Activated T-cell treated with anti-CD3 and anti-CD28 coated beads, Interleukin-2, amount 50 U/mL, for 72 hours (primary cell): ENCODE data around the gene F2. TPM values are rescaled to one million over a fixed set of nuclear protein-coding genes. Genes with fewer than 3 reads are reported as not detected.

Experiments used
- ATAC-seq, 2 donors: fragments of 150-1000 bp; cut with Tn5 transposase; replicated peaks in 1 of 2; 2 replicates each; pipeline ENCODE4 v1.10.0; 2021; ENCODE audit warnings: moderate library complexity in 2 of 2, mild to moderate bottlenecking in 1 of 2
- DNase-seq, 2 donors: peaks; one replicate each; pipeline ENCODE4 v3.0.0; 2021 to 2022; ENCODE audit warnings: mixed read lengths in 1 of 2
- H3K27ac Mint-ChIP-seq: one replicate; pipeline ENCODE4 v1.8.0; 2022; ENCODE audit warnings: mild to moderate bottlenecking, moderate library complexity, mixed read lengths
- H3K27me3 Mint-ChIP-seq: one replicate; pipeline ENCODE4 v1.8.0; 2022; ENCODE audit warnings: low read depth, mixed read lengths
- H3K36me3 Mint-ChIP-seq, 2 donors: one replicate each; pipeline ENCODE4 v1.8.0; 2022; ENCODE audit warnings: mixed read lengths in 2 of 2, mild to moderate bottlenecking in 1 of 2; ENCODE audit not compliant: insufficient read depth in 2 of 2
- H3K4me1 Mint-ChIP-seq: one replicate; pipeline ENCODE4 v1.8.0; 2022; ENCODE audit warnings: low read depth, mixed read lengths
- H3K4me3 Mint-ChIP-seq, 2 donors: one replicate each; pipeline ENCODE4 v1.8.0; 2022; ENCODE audit warnings: mild to moderate bottlenecking in 2 of 2, mixed read lengths in 2 of 2, moderate library complexity in 2 of 2
- H3K9me3 Mint-ChIP-seq, 2 donors: one replicate each; pipeline ENCODE4 v1.8.0; 2022; ENCODE audit warnings: mixed read lengths in 2 of 2
- total RNA-seq, 2 donors: library from RNA; stranded (reverse); gene quantifications; one replicate each; pipeline ENCODE4 v1.2.3, GENCODE V29; 2022

The F2 gene
- total RNA-seq, 2 donors from 2014 or later: not detected

- Mint-ChIP-seq H3K27me3 (no peaks in the 10 kb centered on the region), H3K27ac (no peak overlapping the region), H3K4me1 (no peaks in the 10 kb centered on the region), H3K4me3 (no peak overlapping the region), H3K36me3 (no peaks in the 10 kb centered on the region), H3K9me3 (no peaks in the 10 kb centered on the region)
- ATAC-seq (peak in 1 of 2 donors; percentile 19), DNase-seq (no peak)
These were observed 9.1 kb downstream of the F2 start for GRCh38 chr11:46727952-46728658.

GRCh38 chr11:46728659-46729040, 9.6 kb downstream of the F2 start:
- Mint-ChIP-seq H3K27me3 (no peaks in the 10 kb centered on the region), H3K27ac (no peak overlapping the region), H3K4me1 (no peaks in the 10 kb centered on the region), H3K9me3 (no peaks in the 10 kb centered on the region), H3K4me3 (no peak overlapping the region), H3K36me3 (no peaks in the 10 kb centered on the region)
- ATAC-seq (no peak), DNase-seq (no peak)

GRCh38 chr11:46729110-46730027, 10.4 kb downstream of the F2 start:
- ATAC-seq: no peak
- H3K27ac Mint-ChIP-seq: no peak overlapping the region
- DNase-seq: no peak
- H3K27me3 Mint-ChIP-seq: no peaks in the 10 kb centered on the region
- no peaks in the 10 kb centered on the region for H3K9me3 Mint-ChIP-seq
- H3K4me3 Mint-ChIP-seq: no peak overlapping the region
- H3K36me3 Mint-ChIP-seq: no peaks in the 10 kb centered on the region
- H3K4me1 Mint-ChIP-seq: no peaks in the 10 kb centered on the region

- H3K27me3 Mint-ChIP-seq: no peaks in the 10 kb centered on the region
- ATAC-seq (no peak), DNase-seq (no peak)
- H3K27ac Mint-ChIP-seq: no peak overlapping the region
- no peaks in the 10 kb centered on the region for H3K4me1 Mint-ChIP-seq
- no peaks in the 10 kb centered on the region for H3K36me3 Mint-ChIP-seq
- no peak overlapping the region for H3K4me3 Mint-ChIP-seq
- H3K9me3 Mint-ChIP-seq: no peaks in the 10 kb centered on the region
These were observed 12.5 kb downstream of the F2 start for GRCh38 chr11:46731545-46731944.

- no peaks in the 10 kb centered on the region for H3K9me3 Mint-ChIP-seq
- H3K4me3 Mint-ChIP-seq: no peak overlapping the region
- no peaks in the 10 kb centered on the region for H3K36me3 Mint-ChIP-seq
- ATAC-seq (no peak), DNase-seq (no peak)
- no peaks in the 10 kb centered on the region for H3K4me1 Mint-ChIP-seq
- no peaks in the 10 kb centered on the region for H3K27me3 Mint-ChIP-seq
- H3K27ac Mint-ChIP-seq: no peak overlapping the region
These were observed 14.2 kb downstream of the F2 start for GRCh38 chr11:46733234-46733633.

GRCh38 chr11:46736146-46736545, 17.1 kb downstream of the F2 start:
- H3K9me3 Mint-ChIP-seq: no peaks in the 10 kb centered on the region
- no peaks in the 10 kb centered on the region for H3K4me1 Mint-ChIP-seq
- no peaks in the 10 kb centered on the region for H3K36me3 Mint-ChIP-seq
- no peaks in the 10 kb centered on the region for H3K27me3 Mint-ChIP-seq
- no peak overlapping the region for H3K27ac Mint-ChIP-seq
- DNase-seq: no peak
- no peak overlapping the region for H3K4me3 Mint-ChIP-seq
- ATAC-seq: no peak

GRCh38 chr11:46736615-46737014, 17.6 kb downstream of the F2 start:
- no peaks in the 10 kb centered on the region for H3K4me1 Mint-ChIP-seq
- no peaks in the 10 kb centered on the region for H3K27me3 Mint-ChIP-seq
- no peaks in the 10 kb centered on the region for H3K9me3 Mint-ChIP-seq

GRCh38 chr11:46737699-46738098, 18.7 kb downstream of the F2 start:
- Mint-ChIP-seq H3K9me3 (no peaks in the 10 kb centered on the region), H3K27me3 (no peaks in the 10 kb centered on the region), H3K4me3 (no peak overlapping the region), H3K36me3 (peaks cover 2 to 8% of the 10 kb centered on the region in 2 donors), H3K27ac (peak overlapping the region; percentile 85), H3K4me1 (no peaks in the 10 kb centered on the region)
- ATAC-seq (no peak), DNase-seq (no peak)

More at GRCh38 chr11:46736615-46737014, 17.6 kb downstream of the F2 start:
- Mint-ChIP-seq H3K27ac (no peak overlapping the region), H3K36me3 (peaks cover 0 to 3% of the 10 kb centered on the region in 2 donors), H3K4me3 (no peak overlapping the region)
- no peak for ATAC-seq
- DNase-seq: no peak

GRCh38 chr11:46738887-46739286, 19.9 kb downstream of the F2 start:
- DNase-seq: no peak
- Mint-ChIP-seq H3K9me3 (no peaks in the 10 kb centered on the region), H3K4me1 (no peaks in the 10 kb centered on the region), H3K36me3 (peaks cover 2 to 15% of the 10 kb centered on the region in 2 donors), H3K27me3 (no peaks in the 10 kb centered on the region), H3K4me3 (no peak overlapping the region), H3K27ac (no peak overlapping the region)
- peak in 1 of 2 donors; percentile 20 for ATAC-seq

- H3K27ac Mint-ChIP-seq: no peak overlapping the region
- no peaks in the 10 kb centered on the region for H3K9me3 Mint-ChIP-seq
- DNase-seq: no peak
- ATAC-seq: no peak
- H3K27me3 Mint-ChIP-seq: no peaks in the 10 kb centered on the region
- no peaks in the 10 kb centered on the region for H3K4me1 Mint-ChIP-seq
- H3K4me3 Mint-ChIP-seq: no peak overlapping the region
- peaks cover 4 to 18% of the 10 kb centered on the region in 2 donors for H3K36me3 Mint-ChIP-seq
These were observed 22.8 kb downstream of the F2 start for GRCh38 chr11:46741600-46742484.

GRCh38 chr11:46743043-46743442, 24.0 kb downstream of the F2 start:
- no peak for ATAC-seq
- Mint-ChIP-seq H3K4me1 (no peaks in the 10 kb centered on the region), H3K27ac (no peak overlapping the region), H3K36me3 (peaks cover 6 to 21% of the 10 kb centered on the region in 2 donors), H3K27me3 (no peaks in the 10 kb centered on the region), H3K9me3 (no peaks in the 10 kb centered on the region), H3K4me3 (no peak overlapping the region)
- DNase-seq: no peak

GRCh38 chr11:46743693-46744339, 24.8 kb downstream of the F2 start:
- no peaks in the 10 kb centered on the region for H3K4me1 Mint-ChIP-seq
- ATAC-seq (no peak), DNase-seq (no peak)
- no peaks in the 10 kb centered on the region for H3K9me3 Mint-ChIP-seq
- no peak overlapping the region for H3K27ac Mint-ChIP-seq
- H3K4me3 Mint-ChIP-seq: no peak overlapping the region
- H3K27me3 Mint-ChIP-seq: no peaks in the 10 kb centered on the region
- H3K36me3 Mint-ChIP-seq: peaks cover 8 to 24% of the 10 kb centered on the region in 2 donors
